Measurements from ENCODE around the gene PROSER3. TPM values are rescaled to one million over a fixed set of nuclear protein-coding genes. Genes with fewer than 3 reads are reported as not detected.
A peak's percentile ranks its signal among the peaks of the same experiment; 100 is the strongest.

The PROSER3 gene
- total and polyA plus RNA-seq, 2 donors (not counting 1 experiment from before 2014, with no cell fraction given) = 26.0 to 61.0 TPM

- H3K9me3 ChIP-seq (ENCODE audit: control extremely low read depth in 1 of 3, control insufficient read depth in 2 of 3, insufficient read depth in 1 of 3, low read length in 2 of 3) = no peaks in the 10 kb centered on the region
- no peaks in the 10 kb centered on the region for H3K36me3 ChIP-seq (replicated peaks in 1 of 2; ENCODE audit: control extremely low read depth in 1 of 2, control insufficient read depth in 1 of 2, extremely low read depth in 1 of 2, insufficient read depth in 2 of 2, low read length in 1 of 2)
- POLR2A ChIA-PET = interaction anchor here (1.4 to 4.6 kb wide), 3 partner anchors 11 to 29 kb away, joined by 4 to 53 read pairs (median 6); partner anchors contain the start of gene IGFLR1
- H3K4me3 ChIP-seq (ENCODE audit: control extremely low read depth in 1 of 5, extremely low read depth in 1 of 5, insufficient read depth in 1 of 5, low read depth in 2 of 5, low read length in 4 of 5) = peak overlapping the region in 4 of 5 experiments; percentile 39 to 76 (median 51)
- CTCF ChIA-PET = interaction anchor here (2.6 to 6.5 kb wide), 4 partner anchors 11 to 21 kb away, joined by 8 to 123 read pairs (median 28); no protein-coding TSS in a partner anchor
- TF ChIP-seq EZH2 (IDR thresholded peaks at IDR 0.05; ENCODE audit: borderline replicate concordance, insufficient read depth, low read depth, low read length, poor library complexity, severe bottlenecking) = no peak
- H2AFZ ChIP-seq (ENCODE audit: insufficient read depth, low read depth, low read length, poor library complexity, severe bottlenecking) = no peak overlapping the region
- H3K79me2 ChIP-seq (ENCODE audit: control insufficient read depth, insufficient read depth, low read length) = peaks cover 25% of the 10 kb centered on the region
- H3K4me3 Mint-ChIP-seq = peak overlapping the region; percentile 98
- peaks cover 64% of the 10 kb centered on the region for H3K4me1 Mint-ChIP-seq
- peak overlapping the region; percentile 85 for H3K27ac ChIP-seq (ENCODE audit: low read length in 2 of 2)
- peaks cover 3% of the 10 kb centered on the region for H4K20me1 ChIP-seq (ENCODE audit: control insufficient read depth, insufficient read depth, low read length, poor library complexity, severe bottlenecking)
- H3K9ac ChIP-seq (ENCODE audit: low read length) = peak overlapping the region; percentile 58
- DNase-seq (no peak), ATAC-seq (ENCODE audit: low read depth) (no peak)
- H3K27ac Mint-ChIP-seq = peak overlapping the region; percentile 99
- no peaks in the 10 kb centered on the region for H3K9me3 Mint-ChIP-seq (ENCODE audit: insufficient read depth)
- H3K27me3 Mint-ChIP-seq = no peaks in the 10 kb centered on the region
- 70% methylated on average over 1 of the region's 2 CpGs for WGBS (ENCODE audit: insufficient coverage)
- H3K4me2 ChIP-seq (replicated peaks; ENCODE audit: low read depth, low read length, poor library complexity, severe bottlenecking) = peak overlapping the region; percentile 94
- intact Hi-C loops (cut with micrococcal nuclease) = loop anchor here (10.0 kb wide), 2 partner anchors 191 to 369 kb away; partner anchors contain the start of genes FFAR1, HCST, NFKBID and TYROBP
- peaks cover 33 to 76% of the 10 kb centered on the region in 2 donors for H3K4me1 ChIP-seq (ENCODE audit: control insufficient read depth in 2 of 2, insufficient read depth in 2 of 2, low read length in 2 of 2)
- H3K27me3 ChIP-seq (replicated peaks in 1 of 4; ENCODE audit: control extremely low read depth in 1 of 4, control insufficient read depth in 3 of 4, insufficient read depth in 4 of 4, low read length in 3 of 4) = no peaks in the 10 kb centered on the region
These were observed 44.5 kb upstream of the PROSER3 start for GRCh38 chr19:35713506-35713850.

GRCh38 chr19:35713904-35714495 is 44.0 kb upstream of the PROSER3 start:
- Histone ChIP-seq H3K4me1 (ENCODE audit: control insufficient read depth in 2 of 2, insufficient read depth in 2 of 2, low read length in 2 of 2) (peaks cover 37 to 82% of the 10 kb centered on the region in 2 donors), H3K36me3 (replicated peaks in 1 of 2; ENCODE audit: control extremely low read depth in 1 of 2, control insufficient read depth in 1 of 2, extremely low read depth in 1 of 2, insufficient read depth in 2 of 2, low read length in 1 of 2) (no peaks in the 10 kb centered on the region), H3K4me2 (replicated peaks; ENCODE audit: low read depth, low read length, poor library complexity, severe bottlenecking) (peak overlapping the region; percentile 94), H3K9ac (ENCODE audit: low read length) (peak overlapping the region; percentile 58), H2AFZ (ENCODE audit: insufficient read depth, low read depth, low read length, poor library complexity, severe bottlenecking) (no peak overlapping the region), H3K79me2 (ENCODE audit: control insufficient read depth, insufficient read depth, low read length) (peaks cover 30% of the 10 kb centered on the region), H3K9me3 (ENCODE audit: control extremely low read depth in 1 of 3, control insufficient read depth in 2 of 3, insufficient read depth in 1 of 3, low read length in 2 of 3) (no peaks in the 10 kb centered on the region), H3K4me3 (ENCODE audit: control extremely low read depth in 1 of 5, extremely low read depth in 1 of 5, insufficient read depth in 1 of 5, low read depth in 2 of 5, low read length in 4 of 5) (peak overlapping the region in 4 of 5 experiments; percentile 39 to 76 (median 51)), H4K20me1 (ENCODE audit: control insufficient read depth, insufficient read depth, low read length, poor library complexity, severe bottlenecking) (peaks cover 9% of the 10 kb centered on the region), H3K27me3 (replicated peaks in 1 of 4; ENCODE audit: control extremely low read depth in 1 of 4, control insufficient read depth in 3 of 4, insufficient read depth in 4 of 4, low read length in 3 of 4) (no peaks in the 10 kb centered on the region), H3K27ac (ENCODE audit: low read length in 2 of 2) (peak overlapping the region; percentile 85)
- H3K4me3 Mint-ChIP-seq = peak overlapping the region; percentile 98
- intact Hi-C loops (cut with micrococcal nuclease) = loop anchor here (10.0 kb wide), 2 partner anchors 191 to 369 kb away; partner anchors contain the start of genes FFAR1, HCST, NFKBID and TYROBP
- DNase-seq (peak; percentile 52), ATAC-seq (ENCODE audit: low read depth) (no peak)
- H3K27ac Mint-ChIP-seq = peak overlapping the region; percentile 99
- ChIA-PET POLR2A (interaction anchor here (1.5 to 4.6 kb wide), 2 partner anchors 12 to 17 kb away, joined by 6 to 53 read pairs; no protein-coding TSS in a partner anchor), CTCF (interaction anchor here (2.7 to 6.5 kb wide), 3 partner anchors 11 to 21 kb away, joined by 15 to 123 read pairs (median 40); no protein-coding TSS in a partner anchor)
- TF ChIP-seq CTCF (IDR thresholded peaks at IDR 0.05) (no peak), EZH2 (IDR thresholded peaks at IDR 0.05; ENCODE audit: borderline replicate concordance, insufficient read depth, low read depth, low read length, poor library complexity, severe bottlenecking) (no peak)
- H3K9me3 Mint-ChIP-seq (ENCODE audit: insufficient read depth) = no peaks in the 10 kb centered on the region
- H3K27me3 Mint-ChIP-seq = no peaks in the 10 kb centered on the region
- peaks cover 68% of the 10 kb centered on the region for H3K4me1 Mint-ChIP-seq
- 85% methylated on average over 12 of the region's 12 CpGs for WGBS (ENCODE audit: insufficient coverage)

Measured in B cell (primary cell).